Prostate gland (tissue), 2 donors: ENCODE measurements around the gene ZFP42. TPM values are rescaled to one million over a fixed set of nuclear protein-coding genes. Genes with fewer than 3 reads are reported as not detected.

Experiments used
- DNase-seq: peaks from one replicate; pipeline ENCODE4 v3.0.0-alpha.2; 2019; ENCODE audit warnings: low spot score
- H3K27ac ChIP-seq, 2 donors: fragments of 200-600 bp; sonication (generic); 2 replicates each; pipeline ENCODE4 v1.5.1; 2017 to 2019
- H3K27me3 ChIP-seq: fragments of 200-600 bp; sonication (generic); replicated peaks from 2 replicates; pipeline ENCODE4 v1.5.1; 2019; ENCODE audit not compliant: insufficient read depth
- H3K36me3 ChIP-seq, 2 donors: fragments of 200-600 bp; sonication (generic); 1 replicate in 1 of 2; 2 replicates in 1 of 2; pipeline versions ENCODE4 v1.5.1 to v1.8.1; 2017 to 2019
- H3K4me1 ChIP-seq: fragments of 200-600 bp; sonication (generic); replicated peaks from 2 replicates; pipeline ENCODE4 v1.5.1; 2019
- H3K4me3 ChIP-seq, 2 donors: fragments of 200-600 bp; sonication (generic); 2 replicates each; pipeline ENCODE4 v1.5.1; 2017 to 2019
- H3K9me3 ChIP-seq: fragments of 200-600 bp; sonication (generic); 2 replicates; pipeline ENCODE4 v1.5.1; 2017
- CTCF ChIP-seq, 4 experiments: fragments of 200-600 bp in 2 of 4; fragments of 450-650 bp in 2 of 4; sonication (generic) in 2 of 4; IDR thresholded peaks; 1 replicate in 3 of 4; 2 replicates in 1 of 4; pipeline ENCODE4 v1.5.1; 2016 to 2019; ENCODE audit warnings: antibody characterized with exemption in 4 of 4, mild to moderate bottlenecking in 2 of 4, moderate library complexity in 2 of 4
- POLR2A ChIP-seq: fragments of 450-650 bp; IDR thresholded peaks from one replicate; pipeline ENCODE4 v1.6.1; 2016; ENCODE audit warnings: antibody characterized with exemption, mild to moderate bottlenecking
- POLR2AphosphoS5 ChIP-seq: sonication (generic); formaldehyde crosslinking; IDR thresholded peaks from one replicate; pipeline ENCODE4 v1.6.1; 2017; ENCODE audit warnings: antibody characterized with exemption
- WGBS: methylation state at CpG from one replicate; pipeline ENCODE4 v1.1.5; 2018; 5-methylcytosine and 5-hydroxymethylcytosine counted together
- intact Hi-C: fragments of 100-400 bp; cut with DNase I; formaldehyde crosslinking; loops from one replicate; pipeline ENCODE4 v1.14.2; 2022
- total RNA-seq, 2 donors: library from RNA; depleted of rRNA; stranded (reverse); fragments of >200 nt; gene quantifications; one replicate each; pipeline ENCODE4 v1.1.0, GENCODE V29; 2016

Gene ZFP42
- total RNA-seq, 2 donors from 2014 or later: 0.57 TPM; not detected in 1

GRCh38 chr4:188053302-188053701 is 57.7 kb downstream of the ZFP42 start:
- no peaks in the 10 kb centered on the region for H3K36me3 ChIP-seq
- intact Hi-C loops: no loop called here
- no peaks in the 10 kb centered on the region for H3K9me3 ChIP-seq
- no peaks in the 10 kb centered on the region for H3K4me1 ChIP-seq
- 79% methylated on average over 9 of the region's 9 CpGs for WGBS
- TF ChIP-seq POLR2AphosphoS5 (no peak), POLR2A (no peak), CTCF (IDR thresholded peaks at IDR 0.05) (no peak)
- no peak overlapping the region for H3K4me3 ChIP-seq
- no peak overlapping the region for H3K27ac ChIP-seq
- no peak for DNase-seq
- H3K27me3 ChIP-seq: no peaks in the 10 kb centered on the region

Other genes starting within 250 kb of the ZFP42 start
- gene TRIML2, start 113.8 kb downstream of the ZFP42 start, total RNA-seq: under 1 TPM in 1 of 2 donors, not detected in 1; 0.74 TPM
- gene TRIML1, start 143.7 kb downstream of the ZFP42 start, total RNA-seq: 1 to 10 TPM in 1 of 2 donors, not detected in 1; 2.2 TPM